Activated CD4-positive, alpha-beta T cell treated with anti-CD3 and anti-CD28 coated beads for 36 hours (primary cell): ENCODE measurements around the gene DCTN1. TPM values are rescaled to one million over a fixed set of nuclear protein-coding genes. Genes with fewer than 3 reads are reported as not detected.
A peak's percentile ranks its signal among the peaks of the same experiment; 100 is the strongest.

Experiments
- ATAC-seq: fragments of 200-7000 bp; cut with Tn5 transposase; one replicate; pipeline ENCODE4 v1.10.0; 2021; ENCODE audit warnings: mild to moderate bottlenecking, moderate library complexity
- CTCF ChIA-PET: fragments of 350-600 bp; sonication (Branson Sonifier 250); formaldehyde crosslinking; loops from one replicate; lab custom pipeline; 2021; ENCODE audit warnings: antibody characterized with exemption; lab: Charles Lee
- POLR2A ChIA-PET: fragments of 350-600 bp; sonication (Branson Sonifier 250); formaldehyde crosslinking; loops from one replicate; lab custom pipeline; 2021; ENCODE audit warnings: antibody characterized with exemption, inconsistent platforms; lab: Charles Lee
- DNase-seq: peaks from one replicate; pipeline ENCODE4 v3.0.0-alpha.2; 2020
- H3K27ac Mint-ChIP-seq: one replicate; pipeline ENCODE4 v1.8.0; 2021; ENCODE audit warnings: mixed read lengths
- H3K27me3 Mint-ChIP-seq: one replicate; pipeline ENCODE4 v1.8.0; 2021; ENCODE audit warnings: mixed read lengths
- H3K36me3 Mint-ChIP-seq: one replicate; pipeline ENCODE4 v1.8.0; 2021; ENCODE audit warnings: low read depth, mixed read lengths
- H3K4me1 Mint-ChIP-seq: one replicate; pipeline ENCODE4 v1.8.0; 2021; ENCODE audit warnings: mixed read lengths
- H3K4me3 Mint-ChIP-seq: one replicate; pipeline ENCODE4 v1.8.0; 2021; ENCODE audit warnings: mild to moderate bottlenecking, moderate library complexity, mixed read lengths
- H3K9me3 Mint-ChIP-seq: one replicate; pipeline ENCODE4 v1.8.0; 2021; ENCODE audit warnings: low read depth, mixed read lengths
- intact Hi-C, 2 experiments: fragments of 100-400 bp; cut with DNase I in 1 of 2; cut with micrococcal nuclease in 1 of 2; formaldehyde crosslinking; loops; one replicate each; pipeline versions ENCODE4 v1.14.2 to v1.15.1; 2022 to 2024; cut with DNase I, micrococcal nuclease
- total RNA-seq, 2 experiments: library from RNA; stranded (reverse); gene quantifications; one replicate each; pipeline ENCODE4 v1.2.3, GENCODE V29; 2021

DCTN1 gene
- total RNA-seq, 2 experiments from 2014 or later = 78.1 to 132 TPM

- no peak overlapping the region for H3K27ac Mint-ChIP-seq
- peaks cover 21% of the 10 kb centered on the region for H3K4me1 Mint-ChIP-seq
- ChIA-PET CTCF (interaction anchor here (0.8 to 2.0 kb wide), 4 partner anchors 22 to 100 kb away, joined by 3 to 5 read pairs (median 4); no protein-coding TSS in a partner anchor), POLR2A (interaction anchor here (0.6 kb wide), 2 partner anchors 8 to 941 kb away, joined by 3 to 7 read pairs; no protein-coding TSS in a partner anchor)
- H3K4me3 Mint-ChIP-seq = no peak overlapping the region
- intact Hi-C loops = no loop called here
- no peak for ATAC-seq
- no peaks in the 10 kb centered on the region for H3K9me3 Mint-ChIP-seq
- no peaks in the 10 kb centered on the region for H3K36me3 Mint-ChIP-seq
- peaks cover 2% of the 10 kb centered on the region for H3K27me3 Mint-ChIP-seq
- no peak for DNase-seq
These were observed 33.0 kb upstream of the DCTN1 start for GRCh38 chr2:74413001-74413698.

- CTCF ChIA-PET = interaction anchor here (1.6 kb wide), 1 partner anchor 9 kb away, joined by 3 read pairs; no protein-coding TSS in a partner anchor
- ATAC-seq = no peak
These were observed 27.6 kb upstream of the DCTN1 start for GRCh38 chr2:74407682-74408081.

GRCh38 chr2:74406035-74406434 is 25.9 kb upstream of the DCTN1 start:
- ChIA-PET POLR2A (no interaction called here), CTCF (interaction anchor here (0.5 kb wide), 1 partner anchor 97 kb away, joined by 3 read pairs; no protein-coding TSS in a partner anchor)
- DNase-seq = no peak
- Mint-ChIP-seq H3K9me3 (no peaks in the 10 kb centered on the region), H3K4me3 (no peak overlapping the region), H3K27me3 (peaks cover 3% of the 10 kb centered on the region), H3K27ac (no peak overlapping the region), H3K4me1 (no peaks in the 10 kb centered on the region), H3K36me3 (no peaks in the 10 kb centered on the region)
- intact Hi-C loops = no loop called here
- ATAC-seq = peak; percentile 44

More at GRCh38 chr2:74407682-74408081, 27.6 kb upstream of the DCTN1 start:
- Mint-ChIP-seq H3K27ac (no peak overlapping the region), H3K9me3 (no peaks in the 10 kb centered on the region), H3K27me3 (peaks cover 3% of the 10 kb centered on the region), H3K4me3 (no peak overlapping the region), H3K36me3 (no peaks in the 10 kb centered on the region), H3K4me1 (no peaks in the 10 kb centered on the region)
- POLR2A ChIA-PET = no interaction called here
- no peak for DNase-seq
- intact Hi-C loops = no loop called here

- POLR2A ChIA-PET = no interaction called here
- ATAC-seq = no peak
- no peak for DNase-seq
- Mint-ChIP-seq H3K4me3 (no peak overlapping the region), H3K9me3 (no peaks in the 10 kb centered on the region), H3K27me3 (peaks cover 2% of the 10 kb centered on the region), H3K27ac (no peak overlapping the region), H3K36me3 (no peaks in the 10 kb centered on the region), H3K4me1 (no peaks in the 10 kb centered on the region)
- CTCF ChIA-PET = interaction anchor here (0.8 to 4.1 kb wide), 9 partner anchors 11 to 707 kb away, joined by 3 to 18 read pairs (median 5); partner anchors contain the start of gene RTKN
- intact Hi-C loops = no loop called here
These were observed 21.8 kb upstream of the DCTN1 start for GRCh38 chr2:74401891-74402290.

GRCh38 chr2:74399785-74400184 is 19.7 kb upstream of the DCTN1 start:
- peaks cover 2% of the 10 kb centered on the region for H3K27me3 Mint-ChIP-seq
- H3K4me3 Mint-ChIP-seq = no peak overlapping the region
- ChIA-PET CTCF (interaction anchor here (0.5 to 4.1 kb wide), 4 partner anchors 9 to 150 kb away, joined by 3 to 18 read pairs (median 9); no protein-coding TSS in a partner anchor), POLR2A (no interaction called here)
- no peaks in the 10 kb centered on the region for H3K4me1 Mint-ChIP-seq
- ATAC-seq (peak; percentile 76), DNase-seq (no peak)
- intact Hi-C loops = loop anchor here (1.0 to 10.0 kb wide), 2 partner anchors 149 to 575 kb away; partner anchors contain the start of gene STAMBP (in 2 of the 2)
- no peaks in the 10 kb centered on the region for H3K36me3 Mint-ChIP-seq
- H3K9me3 Mint-ChIP-seq = no peaks in the 10 kb centered on the region
- no peak overlapping the region for H3K27ac Mint-ChIP-seq

GRCh38 chr2:74396149-74396548 is 16.0 kb upstream of the DCTN1 start:
- peaks cover 5% of the 10 kb centered on the region for H3K4me1 Mint-ChIP-seq
- no peak overlapping the region for H3K27ac Mint-ChIP-seq
- H3K27me3 Mint-ChIP-seq = no peaks in the 10 kb centered on the region
- no peak overlapping the region for H3K4me3 Mint-ChIP-seq
- intact Hi-C loops = loop anchor here (10.0 kb wide), 1 partner anchor 571 kb away; the partner anchor contains the start of gene STAMBP (in 2 of the 2)
- CTCF ChIA-PET = interaction anchor here (0.7 to 1.1 kb wide), 3 partner anchors 62 to 200 kb away, joined by 3 read pairs; partner anchors contain the start of gene WBP1
- H3K36me3 Mint-ChIP-seq = no peaks in the 10 kb centered on the region
- ATAC-seq (no peak), DNase-seq (no peak)
- POLR2A ChIA-PET = no interaction called here
- H3K9me3 Mint-ChIP-seq = no peaks in the 10 kb centered on the region

- POLR2A ChIA-PET = no interaction called here
- H3K27me3 Mint-ChIP-seq = no peaks in the 10 kb centered on the region
- no peaks in the 10 kb centered on the region for H3K36me3 Mint-ChIP-seq
These were observed 13.4 kb upstream of the DCTN1 start for GRCh38 chr2:74393525-74393924.

GRCh38 chr2:74392449-74392743 is 12.3 kb upstream of the DCTN1 start:
- CTCF ChIA-PET = interaction anchor here (0.8 to 3.2 kb wide), 14 partner anchors 10 to 565 kb away, joined by 3 to 16 read pairs (median 5); partner anchors contain the start of genes C2orf81, STAMBP and WDR54
- POLR2A ChIA-PET = interaction anchor here (1.0 kb wide), 1 partner anchor 62 kb away, joined by 7 read pairs; the partner anchor contains the start of gene INO80B
- peak overlapping the region; percentile 40 for H3K27ac Mint-ChIP-seq
- no peak for DNase-seq
- peaks cover 7% of the 10 kb centered on the region for H3K4me1 Mint-ChIP-seq
- no peaks in the 10 kb centered on the region for H3K27me3 Mint-ChIP-seq
- ATAC-seq = no peak
- peak overlapping the region; percentile 86 for H3K4me3 Mint-ChIP-seq
- H3K36me3 Mint-ChIP-seq = no peaks in the 10 kb centered on the region
- no peaks in the 10 kb centered on the region for H3K9me3 Mint-ChIP-seq
- intact Hi-C loops = loop anchor here (1.0 to 10.0 kb wide), 11 partner anchors 28 to 656 kb away; partner anchors contain the start of genes C2orf81 (in 2 of the 2), STAMBP (in 2 of the 2), WDR54 (in 2 of the 2) and AUP1 (in 1 of the 2)

More at GRCh38 chr2:74393525-74393924, 13.4 kb upstream of the DCTN1 start:
- Mint-ChIP-seq H3K4me3 (no peak overlapping the region), H3K9me3 (no peaks in the 10 kb centered on the region), H3K27ac (no peak overlapping the region), H3K4me1 (peaks cover 7% of the 10 kb centered on the region)
- CTCF ChIA-PET = interaction anchor here (3.0 to 3.2 kb wide), 2 partner anchors 11 to 58 kb away, joined by 9 to 16 read pairs; no protein-coding TSS in a partner anchor
- intact Hi-C loops = loop anchor here (2.0 to 10.0 kb wide), 6 partner anchors 27 to 657 kb away; partner anchors contain the start of genes STAMBP (in 2 of the 2), C2orf81 (in 1 of the 2), HK2 (in 1 of the 2) and TPRKB (in 1 of the 2)
- DNase-seq (no peak), ATAC-seq (no peak)

- POLR2A ChIA-PET = interaction anchor here (1.0 kb wide), 1 partner anchor 63 kb away, joined by 7 read pairs; the partner anchor contains the start of gene INO80B
- CTCF ChIA-PET = interaction anchor here (0.6 to 3.2 kb wide), 35 partner anchors 9 to 1010 kb away, joined by 3 to 16 read pairs (median 4); partner anchors contain the start of genes C2orf81, DCTN1, INO80B and STAMBP
These were observed 11.7 kb upstream of the DCTN1 start for GRCh38 chr2:74391580-74392448.

GRCh38 chr2:74391209-74391579 is 11.1 kb upstream of the DCTN1 start:
- CTCF ChIA-PET = interaction anchor here (0.6 to 3.2 kb wide), 32 partner anchors 9 to 564 kb away, joined by 3 to 16 read pairs (median 4); partner anchors contain the start of genes C2orf81, DCTN1, INO80B and RTKN
- Mint-ChIP-seq H3K9me3 (no peaks in the 10 kb centered on the region), H3K27ac (peak overlapping the region; percentile 99), H3K4me3 (peak overlapping the region; percentile 86), H3K4me1 (peaks cover 7% of the 10 kb centered on the region), H3K27me3 (no peaks in the 10 kb centered on the region), H3K36me3 (no peaks in the 10 kb centered on the region)
- ATAC-seq (peak; percentile 28), DNase-seq (no peak)
- intact Hi-C loops = loop anchor here (1.0 to 10.0 kb wide), 2 partner anchors 263 to 566 kb away; partner anchors contain the start of genes STAMBP (in 2 of the 2) and SEMA4F (in 1 of the 2)
- POLR2A ChIA-PET = interaction anchor here (0.7 to 1.0 kb wide), 2 partner anchors 63 to 213 kb away, joined by 7 to 8 read pairs; partner anchors contain the start of genes INO80B and MOB1A

More at GRCh38 chr2:74391580-74392448, 11.7 kb upstream of the DCTN1 start:
- H3K27me3 Mint-ChIP-seq = no peaks in the 10 kb centered on the region
- peak; percentile 78 for ATAC-seq
- DNase-seq = peak; percentile 98
- H3K9me3 Mint-ChIP-seq = no peaks in the 10 kb centered on the region
- peak overlapping the region; percentile 99 for H3K27ac Mint-ChIP-seq
- no peaks in the 10 kb centered on the region for H3K36me3 Mint-ChIP-seq
- H3K4me1 Mint-ChIP-seq = peaks cover 7% of the 10 kb centered on the region
- intact Hi-C loops = loop anchor here (1.0 to 10.0 kb wide), 12 partner anchors 29 to 655 kb away; partner anchors contain the start of genes C2orf81 (in 2 of the 2), STAMBP (in 2 of the 2), WDR54 (in 2 of the 2) and AUP1 (in 1 of the 2)
- H3K4me3 Mint-ChIP-seq = peak overlapping the region; percentile 86
